RWPE2 (cell line): ENCODE results near the gene PGLYRP4.

Source experiments
- ATAC-seq: fragments of 200-7000 bp; cut with Tn5 transposase; 3 replicates; pipeline ENCODE4 v1.9.1; 2021; ENCODE audit warnings: low read depth
- DNase-seq: peaks from one replicate; pipeline ENCODE4 v3.0.0-alpha.2; 2020; ENCODE audit warnings: low spot score
- H3K27ac ChIP-seq: fragments of 450-650 bp; 2 replicates; pipeline ENCODE4 v1.5.1; 2017; ENCODE audit warnings: mild to moderate bottlenecking; ENCODE audit not compliant: poor library complexity, severe bottlenecking
- H3K27me3 ChIP-seq: fragments of 250-450 bp; sonication (Bioruptor Pico); 2 replicates; pipeline ENCODE4 v1.5.1; 2021; ENCODE audit warnings: mild to moderate bottlenecking, moderate library complexity; ENCODE audit not compliant: insufficient read depth, poor library complexity, severe bottlenecking
- H3K36me3 ChIP-seq: fragments of 250-450 bp; sonication (Bioruptor Pico); 2 replicates; pipeline ENCODE4 v1.5.1; 2020; ENCODE audit warnings: low read depth, mild to moderate bottlenecking, moderate library complexity
- H3K4me1 ChIP-seq: fragments of 250-450 bp; sonication (Bioruptor Pico); 2 replicates; pipeline ENCODE4 v1.5.1; 2021; ENCODE audit warnings: mild to moderate bottlenecking, moderate library complexity; ENCODE audit not compliant: insufficient read depth, poor library complexity, severe bottlenecking
- H3K4me3 ChIP-seq: fragments of 250-450 bp; sonication (Bioruptor Pico); 2 replicates; pipeline ENCODE4 v1.5.1; 2021; ENCODE audit warnings: mild to moderate bottlenecking, moderate library complexity; ENCODE audit not compliant: severe bottlenecking
- H3K9me3 ChIP-seq: fragments of 250-450 bp; sonication (Bioruptor Pico); 2 replicates; pipeline ENCODE4 v1.5.1; 2021; ENCODE audit warnings: mild to moderate bottlenecking, moderate library complexity; ENCODE audit not compliant: severe bottlenecking
- CTCF ChIP-seq: fragments of 450-650 bp; IDR thresholded peaks from one replicate; pipeline ENCODE4 v1.5.1; 2017; ENCODE audit warnings: mild to moderate bottlenecking, moderate library complexity; ENCODE audit not compliant: poor library complexity, severe bottlenecking

Gene PGLYRP4

GRCh38 chr1:153392258-153392657, 43.6 kb upstream of the PGLYRP4 start:
- DNase-seq, result no peak
- ATAC-seq, result no peak
- Histone ChIP-seq H3K27ac (no peak overlapping the region), H3K27me3 (no peaks in the 10 kb centered on the region), H3K4me3 (no peak overlapping the region), H3K4me1 (peaks cover 17% of the 10 kb centered on the region), H3K9me3 (no peaks in the 10 kb centered on the region), H3K36me3 (no peaks in the 10 kb centered on the region)
- no peak for TF ChIP-seq CTCF

GRCh38 chr1:153390938-153391710, 42.5 kb upstream of the PGLYRP4 start, which contains the start of gene S100A8:
Gene S100A8, minus strand, starts transcription at chr1:153391073. Its CDS starts 538 bp downstream, at chr1:153390535.
- Histone ChIP-seq H3K9me3 (no peaks in the 10 kb centered on the region), H3K4me3 (no peak within 1 kb of the TSS), H3K36me3 (no peaks in the 10 kb centered on the region), H3K4me1 (peaks cover 25% of the 10 kb centered on the region), H3K27ac (no peak within 1 kb of the TSS), H3K27me3 (no peaks in the 10 kb centered on the region)
- no peak for TF ChIP-seq CTCF
- DNase-seq (no peak), ATAC-seq (peak; percentile 76)

GRCh38 chr1:153389973-153390879, 41.6 kb upstream of the PGLYRP4 start:
- ATAC-seq (no peak; the same call in 2 of the 3 replicates), DNase-seq (no peak)
- H3K4me1 ChIP-seq, result peaks cover 27% of the 10 kb centered on the region
- no peaks in the 10 kb centered on the region for H3K9me3 ChIP-seq
- H3K4me3 ChIP-seq, result no peak overlapping the region
- no peak overlapping the region for H3K27ac ChIP-seq
- H3K36me3 ChIP-seq, result no peaks in the 10 kb centered on the region
- H3K27me3 ChIP-seq, result no peaks in the 10 kb centered on the region
- TF ChIP-seq CTCF, result no peak

GRCh38 chr1:153389401-153389800, 40.8 kb upstream of the PGLYRP4 start:
- H3K36me3 ChIP-seq, result no peaks in the 10 kb centered on the region
- no peaks in the 10 kb centered on the region for H3K9me3 ChIP-seq
- no peak for TF ChIP-seq CTCF
- H3K27me3 ChIP-seq, result no peaks in the 10 kb centered on the region
- no peak overlapping the region for H3K4me3 ChIP-seq
- no peak overlapping the region for H3K27ac ChIP-seq
- H3K4me1 ChIP-seq, result peaks cover 27% of the 10 kb centered on the region
- no peak for ATAC-seq
- no peak for DNase-seq
